Hepatic stellate cell (primary cell): Measurements from ENCODE around the gene CHD9.
A peak's percentile ranks its signal among the peaks of the same experiment; 100 is the strongest.
"Not testable (repeated sequence)": the region's sequence is repeated elsewhere in the genome, so short reads cannot be mapped to it uniquely, and the experiment has no call there.

Source experiments
- DNase-seq: peaks from one replicate; pipeline ENCODE4 v3.0.0; 2011; ENCODE audit warnings: low spot score

CHD9 gene

DNA sequence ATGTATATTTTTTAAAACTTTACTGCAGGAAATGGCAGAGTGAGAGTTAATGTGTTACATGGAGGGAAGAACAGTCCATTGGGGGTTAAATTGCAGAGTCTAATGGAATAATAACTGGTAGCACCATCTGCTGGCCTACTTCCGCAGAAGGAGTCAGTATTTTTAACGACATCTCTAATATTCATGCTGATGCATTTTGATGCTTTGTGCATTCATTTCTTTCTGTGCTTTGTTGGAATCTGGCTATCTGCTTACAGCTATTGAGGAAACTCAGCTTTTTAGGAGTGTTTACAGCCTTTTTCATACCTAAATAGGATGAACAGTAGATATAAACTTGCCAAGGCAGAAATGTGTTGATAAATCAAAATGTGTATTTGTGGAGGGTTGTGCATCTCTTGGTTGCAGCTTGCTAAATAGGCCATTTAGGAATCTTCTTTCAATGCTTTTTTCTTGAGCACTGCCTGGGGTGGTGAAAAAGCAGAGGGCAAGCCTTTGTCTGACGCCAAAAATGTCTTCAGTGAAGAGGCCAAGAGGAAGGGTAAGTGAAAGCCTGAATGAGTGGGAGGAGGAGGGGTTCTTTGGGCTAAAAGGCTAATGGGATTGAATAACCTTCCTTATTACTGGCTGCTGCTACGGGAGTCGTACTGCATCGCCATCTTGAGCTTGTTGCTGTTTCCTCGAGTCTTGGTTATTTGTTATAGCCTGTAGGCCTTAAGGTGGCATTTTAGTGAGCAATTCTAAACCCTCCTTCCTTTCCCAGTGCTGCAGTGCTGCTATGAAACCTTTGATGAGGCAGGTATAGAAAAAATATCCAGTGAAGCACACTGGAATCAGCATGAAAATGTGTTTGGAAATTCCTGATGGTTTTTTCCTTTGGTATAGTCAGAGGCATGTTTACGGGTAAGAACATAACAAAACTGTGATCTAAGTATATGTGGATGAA, 153.3 kb downstream of the CHD9 start:
- DNase-seq: peak; percentile 77

DNA sequence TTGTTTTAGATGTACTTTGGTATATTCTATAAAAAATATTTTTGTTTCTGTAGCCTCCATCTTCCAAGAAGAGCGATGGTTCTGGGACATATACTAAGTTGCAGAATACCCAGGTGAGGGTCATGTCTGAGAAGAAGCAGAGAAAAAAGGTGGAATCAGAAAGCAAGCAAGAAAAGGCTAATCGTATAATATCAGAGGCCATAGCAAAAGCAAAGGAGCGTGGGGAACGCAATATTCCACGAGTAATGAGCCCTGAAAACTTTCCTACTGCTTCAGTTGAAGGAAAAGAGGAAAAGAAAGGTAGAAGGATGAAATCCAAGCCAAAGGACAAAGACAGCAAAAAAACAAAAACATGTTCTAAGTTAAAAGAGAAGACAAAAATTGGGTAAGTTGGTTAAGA, 154.6 kb downstream of the CHD9 start:
- no peak for DNase-seq

DNA sequence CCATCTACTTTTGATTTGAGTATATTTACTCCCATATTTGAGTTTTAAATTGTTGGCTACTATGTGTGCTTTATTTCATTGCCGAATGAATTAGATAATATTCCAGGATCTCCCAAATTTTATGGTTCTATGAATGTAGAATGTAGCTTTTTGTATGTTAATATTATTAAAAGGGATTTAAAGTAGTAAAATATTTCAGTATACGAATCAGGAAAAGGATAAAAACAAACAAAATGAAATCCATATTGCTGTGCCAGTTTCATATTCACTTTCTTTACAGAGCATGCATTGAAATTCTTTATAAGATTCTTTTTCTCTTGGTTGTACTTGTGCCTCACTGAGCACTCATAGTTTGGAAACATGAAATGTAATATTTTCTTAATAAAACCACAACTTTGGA, 155.1 kb downstream of the CHD9 start:
- DNase-seq: no peak

DNA sequence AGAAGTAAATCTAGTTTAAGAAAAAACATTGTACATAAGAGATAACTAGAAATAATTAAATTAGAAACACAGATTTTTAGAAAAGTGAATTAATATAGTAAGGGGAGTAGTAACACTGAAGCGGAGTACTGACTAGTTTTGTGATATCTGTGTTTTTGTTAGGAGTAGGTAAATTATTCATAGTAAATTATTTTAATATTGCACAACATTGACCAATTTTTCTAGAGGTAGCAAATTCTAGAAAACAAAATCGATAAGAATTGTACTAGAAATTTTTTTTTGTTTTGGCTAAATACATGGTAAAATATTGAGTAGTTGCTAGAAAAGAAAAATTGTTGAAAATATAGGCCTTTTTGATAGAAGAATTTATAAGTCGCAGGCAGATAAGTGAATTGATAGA, 156.5 kb downstream of the CHD9 start:
- DNase-seq: no peak

DNA sequence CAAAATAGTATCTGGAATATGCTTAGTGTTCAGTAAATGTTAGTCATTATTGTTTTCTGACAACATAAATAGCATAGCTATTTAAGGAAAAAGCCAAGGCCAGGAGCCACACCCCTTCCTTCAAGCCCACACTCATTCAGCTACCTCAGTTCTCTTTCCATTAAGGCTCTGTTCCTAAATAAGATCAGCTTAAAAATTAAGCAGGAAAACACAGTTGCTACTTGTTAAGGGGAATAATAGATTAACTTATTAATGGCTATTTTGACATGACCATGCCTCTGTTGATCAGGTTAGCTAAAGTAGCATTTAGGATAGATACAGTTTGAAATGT, 158.1 kb downstream of the CHD9 start:
- DNase-seq: no peak

DNA sequence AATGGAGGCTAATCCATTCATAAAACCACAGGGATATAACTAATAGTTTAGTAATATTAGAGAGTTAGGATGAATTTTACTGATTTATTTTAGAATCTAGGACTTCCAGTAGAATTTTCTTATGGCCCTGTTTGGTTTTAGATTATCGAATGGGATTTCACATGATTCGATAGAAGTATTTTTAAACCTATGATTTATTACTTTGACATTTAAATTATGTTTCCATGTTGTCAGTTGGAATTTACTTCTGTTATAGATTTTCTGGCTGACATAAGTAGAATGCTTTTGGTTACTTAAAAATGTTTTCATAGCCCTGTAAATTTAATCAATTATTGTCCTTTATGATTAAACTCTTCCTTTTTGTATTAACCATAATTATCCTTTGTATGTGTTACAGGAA, 158.8 kb downstream of the CHD9 start:
- no peak for DNase-seq

DNA sequence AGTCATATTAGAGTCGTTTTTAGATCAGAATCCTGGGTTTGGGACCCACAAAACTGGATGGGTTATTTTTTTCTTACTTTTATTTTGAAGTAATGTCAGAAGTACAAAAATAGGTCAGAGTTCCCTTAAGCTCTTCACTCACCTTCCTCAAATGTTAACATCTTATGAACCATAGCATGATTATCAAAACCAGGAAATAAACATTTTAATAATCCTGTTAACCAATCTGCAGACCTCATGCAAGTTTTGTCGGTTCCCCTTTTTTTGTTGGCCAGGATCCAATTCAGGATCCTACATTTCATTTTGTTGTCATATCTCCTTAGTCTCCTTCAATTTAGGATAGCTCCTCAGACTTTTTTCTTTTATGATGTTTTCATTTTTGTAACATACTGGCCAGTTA, 162.0 kb downstream of the CHD9 start:
- no peak for DNase-seq

DNA sequence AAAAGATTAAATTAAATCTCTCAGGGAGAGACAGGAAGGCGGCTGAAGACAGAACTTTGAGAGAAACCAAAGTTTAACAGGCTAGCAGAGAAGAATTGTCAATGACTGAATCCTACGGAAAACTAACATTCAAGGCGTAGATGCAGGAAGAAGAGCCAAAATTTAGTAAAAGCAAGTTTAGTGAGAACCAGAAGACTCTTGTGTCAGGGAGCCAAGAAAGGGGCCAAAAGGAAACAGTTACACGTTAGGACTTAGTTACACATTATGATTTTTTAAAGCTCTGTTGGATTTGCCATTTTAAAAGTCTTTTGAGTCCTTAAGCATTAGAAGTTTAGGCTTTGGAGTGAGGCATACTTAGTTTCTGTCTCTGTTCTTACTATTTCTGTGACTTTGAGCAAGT, 164.6 kb downstream of the CHD9 start:
- DNase-seq: no peak

DNA sequence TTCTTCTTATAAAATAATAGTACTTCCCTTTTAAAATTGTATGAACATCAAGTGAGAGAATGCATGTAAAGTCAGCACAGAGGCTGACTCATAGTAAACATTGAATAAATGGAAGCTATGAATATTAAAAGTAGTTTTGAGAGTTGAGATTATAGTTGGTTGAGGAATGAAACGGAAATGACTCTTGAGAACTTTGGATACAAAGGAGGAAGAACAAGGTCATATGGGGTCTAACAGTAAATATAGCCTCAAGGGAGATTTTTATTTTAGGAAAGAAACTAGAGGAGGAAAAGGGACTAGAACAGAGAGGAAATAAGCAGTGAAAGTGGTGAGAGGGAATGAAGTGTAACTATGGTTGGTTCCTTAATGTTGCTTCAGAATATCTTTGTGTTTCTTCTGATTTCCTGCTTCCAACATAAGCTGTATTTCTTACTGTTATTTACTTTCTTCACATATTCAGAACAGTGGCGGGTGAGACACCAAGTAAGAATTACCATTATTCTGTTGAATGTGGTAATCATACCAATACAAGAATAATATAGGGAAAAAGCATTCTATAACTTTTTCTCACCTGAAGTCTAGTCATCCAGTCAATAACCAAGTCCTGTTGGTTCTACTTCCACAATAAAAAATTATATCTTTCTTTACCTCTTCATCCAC, 165.1 kb downstream of the CHD9 start:
- DNase-seq: peak; percentile 32

DNA sequence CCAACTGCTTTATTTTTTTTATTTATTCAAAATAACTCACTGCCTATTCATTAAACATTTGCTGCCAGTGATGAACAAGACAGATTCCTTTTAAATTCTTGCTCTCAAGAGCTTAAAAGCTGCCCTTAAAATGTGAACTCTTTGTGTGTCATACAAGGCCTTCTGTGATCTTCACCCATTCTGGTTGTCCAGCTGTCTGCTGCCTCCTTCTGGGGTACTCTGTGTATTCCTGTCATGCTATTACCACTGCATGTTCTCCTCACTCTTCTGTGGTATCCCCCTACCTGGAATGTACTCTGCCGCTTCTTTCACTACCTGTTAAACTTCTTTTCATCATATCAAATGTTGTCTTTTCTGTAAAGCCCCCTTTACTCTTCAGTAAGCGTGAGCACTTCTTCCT, 165.8 kb downstream of the CHD9 start:
- DNase-seq: peak; percentile 22

DNA sequence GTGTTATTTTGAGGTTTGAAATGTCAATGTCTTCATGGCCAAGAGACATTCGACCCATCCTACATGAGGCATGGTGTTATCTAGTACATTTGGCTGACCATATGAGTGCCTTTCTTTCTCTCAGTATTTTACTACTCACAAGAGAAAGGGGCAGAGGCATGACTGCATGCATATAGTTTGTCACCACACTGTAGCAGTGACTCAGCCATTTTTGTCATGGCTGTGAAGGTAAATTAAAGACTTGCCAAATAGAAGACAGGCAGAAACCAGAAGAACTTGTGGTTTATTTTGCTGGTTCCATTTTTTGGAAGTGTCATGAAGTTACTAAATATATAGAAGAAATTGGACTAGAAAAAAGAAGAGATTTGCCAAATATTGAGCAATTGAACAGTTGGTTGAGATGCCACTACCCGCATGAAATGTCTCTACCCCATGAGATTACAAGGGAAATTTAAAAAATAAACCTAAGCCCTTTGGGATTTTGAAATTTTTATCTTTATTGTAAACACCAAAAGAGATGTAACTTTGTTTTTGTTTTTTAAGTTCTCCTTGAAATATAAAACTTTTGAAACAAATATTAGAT, 170.3 kb downstream of the CHD9 start:
- peak; percentile 5 for DNase-seq

DNA sequence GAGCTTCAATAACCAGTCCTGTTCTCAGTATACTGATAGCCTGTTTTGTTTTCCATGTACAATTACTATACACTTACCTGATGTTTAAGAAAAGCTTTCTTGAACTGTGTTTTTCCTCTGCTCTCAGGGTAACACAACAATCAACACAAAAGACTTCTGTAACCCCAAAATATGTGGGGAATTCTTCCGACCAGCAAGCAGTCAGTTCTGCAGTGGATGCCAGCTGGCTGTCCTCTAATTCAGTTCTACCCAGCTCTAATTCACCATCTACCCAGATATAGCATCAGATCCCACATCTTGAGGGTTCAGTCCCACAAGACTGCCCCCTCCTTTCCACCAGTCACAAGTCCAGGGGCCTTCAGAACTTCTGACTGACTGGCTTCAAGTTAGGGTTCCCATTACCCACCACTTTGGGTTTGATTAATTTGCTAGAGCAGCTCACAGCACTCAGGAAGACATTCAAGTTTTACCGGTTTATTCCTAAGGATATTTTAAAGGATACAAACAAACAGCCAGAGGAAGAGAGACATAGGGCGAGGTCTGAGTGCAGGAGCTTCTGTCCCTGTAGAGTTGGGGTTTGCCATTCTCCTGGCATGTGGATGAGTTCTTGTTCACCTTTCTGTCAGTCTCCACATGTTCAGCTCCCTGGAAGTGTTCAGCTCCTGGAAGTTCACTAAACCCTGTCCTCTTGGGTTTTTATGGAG, 178.2 kb downstream of the CHD9 start:
- no peak for DNase-seq

DNA sequence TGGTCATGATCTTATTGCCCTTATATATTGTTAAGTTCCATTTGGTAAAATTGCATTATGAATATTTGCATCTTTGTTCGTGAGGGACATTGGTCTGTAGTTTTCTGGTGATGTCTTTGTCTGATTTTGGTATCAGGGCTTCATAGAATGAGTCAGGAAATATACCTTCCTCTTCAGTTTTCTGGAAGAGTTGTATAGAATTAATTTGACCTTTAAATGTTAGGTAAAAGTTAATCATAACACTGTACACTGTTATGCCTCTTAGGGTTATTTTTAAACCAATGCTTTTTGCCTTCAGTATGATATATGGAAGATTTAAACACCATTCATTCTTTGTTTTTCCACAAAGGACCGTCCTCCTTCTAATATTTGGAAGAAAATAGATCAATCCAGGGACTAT, 180.0 kb downstream of the CHD9 start:
- no peak for DNase-seq

DNA sequence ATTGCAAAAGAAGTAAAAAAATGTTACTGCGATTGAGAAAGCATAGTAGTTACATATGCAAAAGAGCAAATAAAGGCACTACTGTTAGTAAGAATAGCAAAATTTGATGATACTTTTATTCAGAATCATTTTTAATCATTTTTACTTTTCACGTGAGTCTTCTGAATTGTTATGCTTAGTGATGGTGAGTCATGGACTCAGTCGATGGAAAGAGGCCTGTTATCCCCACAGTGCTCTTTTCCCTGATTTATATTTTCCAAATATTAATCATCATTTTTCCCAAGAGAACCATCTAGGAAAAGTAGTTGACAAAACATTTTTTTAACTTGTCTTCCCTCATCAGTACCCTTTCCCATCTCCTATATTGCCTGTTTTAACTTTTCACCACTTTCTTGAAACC, 181.1 kb downstream of the CHD9 start:
- no peak for DNase-seq

DNA sequence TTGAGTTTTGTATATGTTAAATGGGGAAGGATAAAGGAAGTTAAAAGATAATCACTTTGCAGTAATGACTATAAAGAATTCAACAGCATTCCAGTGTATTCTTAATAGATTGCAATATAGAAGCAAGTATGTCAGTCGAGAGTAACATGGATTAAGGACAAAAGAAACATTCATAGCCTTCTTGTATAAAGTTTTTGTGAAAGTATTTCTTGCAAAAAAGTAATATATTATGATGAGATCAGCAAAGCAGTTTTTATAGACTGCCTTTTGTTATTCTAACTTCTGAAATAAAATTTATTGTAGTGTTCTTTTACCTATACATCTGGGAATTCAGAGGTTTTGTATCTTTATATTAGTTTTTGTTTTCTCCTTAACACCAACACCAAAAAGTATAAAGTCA, 194.5 kb downstream of the CHD9 start:
- no peak for DNase-seq

DNA sequence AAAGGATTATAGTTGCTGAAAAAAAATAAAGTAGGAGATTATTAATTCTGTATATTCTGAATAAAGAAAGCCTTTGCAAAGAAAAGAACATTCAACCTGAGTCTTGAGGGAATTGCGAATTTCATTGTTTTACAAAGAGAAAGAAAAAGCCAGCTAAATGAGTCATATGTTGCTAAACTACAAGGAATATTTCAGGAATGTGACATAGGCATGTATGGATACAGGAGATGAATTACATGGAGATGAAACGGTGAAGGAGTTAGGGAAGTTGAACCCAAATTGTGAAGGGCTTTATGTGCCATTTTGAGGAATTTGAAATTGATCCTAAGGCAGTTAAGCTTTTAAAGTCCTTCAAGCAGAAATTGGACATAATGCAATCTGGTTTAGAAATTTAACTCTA, 202.2 kb downstream of the CHD9 start:
- DNase-seq: peak; percentile 10

DNA sequence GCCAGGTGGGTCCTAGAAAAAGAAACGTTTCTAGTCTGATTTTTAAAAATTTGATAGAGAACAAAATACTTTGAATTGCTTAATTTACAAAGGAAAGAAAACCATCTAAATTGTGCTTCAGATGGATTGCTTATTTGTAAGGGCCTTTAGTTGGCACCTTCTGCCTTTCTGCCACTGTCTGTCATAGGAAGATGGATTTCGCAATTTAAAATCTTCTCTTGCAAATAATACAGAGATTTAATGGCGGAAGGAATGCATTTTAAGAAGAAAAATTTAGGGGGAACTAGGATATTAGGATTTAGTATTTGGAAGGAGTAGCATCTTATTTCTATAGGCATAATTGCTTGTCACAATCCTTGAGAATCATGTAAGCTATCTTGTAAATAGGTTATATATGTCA, 204.0 kb downstream of the CHD9 start:
- DNase-seq: no peak

DNA sequence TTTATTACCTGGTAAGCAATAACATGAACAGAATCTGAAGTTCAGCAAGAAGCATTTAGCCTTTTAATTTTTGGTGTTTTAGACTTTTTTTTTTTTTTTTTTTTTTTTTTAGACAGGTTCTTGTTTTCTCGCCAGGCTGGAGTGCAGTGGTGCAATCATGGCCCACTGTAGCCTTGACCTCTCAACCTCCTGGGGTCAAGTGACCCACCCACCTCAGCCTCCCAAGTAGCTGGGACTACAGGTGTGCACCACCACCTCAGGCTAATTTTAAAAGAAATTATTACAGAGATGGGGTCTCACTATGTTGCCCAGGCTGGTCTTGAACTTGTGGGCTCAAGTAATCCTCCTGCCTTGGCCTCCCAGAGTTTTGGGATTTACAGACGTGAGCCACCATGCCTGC, 206.5 kb downstream of the CHD9 start:
- DNase-seq: no peak

DNA sequence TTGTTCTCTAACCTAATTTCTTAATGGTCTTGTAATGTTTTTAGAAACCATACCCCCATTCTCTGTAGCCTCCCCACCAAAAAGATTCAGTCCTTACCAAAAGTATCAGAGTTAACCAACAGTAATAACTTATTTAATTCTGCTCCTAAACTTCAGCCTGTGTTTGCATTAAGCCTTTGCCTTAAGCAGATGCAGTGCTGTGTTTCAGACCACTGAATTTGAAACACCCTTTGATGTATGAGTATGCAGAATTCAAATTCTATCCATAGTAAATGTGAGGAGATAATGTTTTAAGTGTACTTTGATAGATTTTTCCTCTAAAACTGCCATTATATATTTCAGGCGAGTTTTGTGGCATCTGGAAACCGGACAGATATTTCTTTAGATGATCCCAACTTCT, 207.9 kb downstream of the CHD9 start:
- DNase-seq: no peak

DNA sequence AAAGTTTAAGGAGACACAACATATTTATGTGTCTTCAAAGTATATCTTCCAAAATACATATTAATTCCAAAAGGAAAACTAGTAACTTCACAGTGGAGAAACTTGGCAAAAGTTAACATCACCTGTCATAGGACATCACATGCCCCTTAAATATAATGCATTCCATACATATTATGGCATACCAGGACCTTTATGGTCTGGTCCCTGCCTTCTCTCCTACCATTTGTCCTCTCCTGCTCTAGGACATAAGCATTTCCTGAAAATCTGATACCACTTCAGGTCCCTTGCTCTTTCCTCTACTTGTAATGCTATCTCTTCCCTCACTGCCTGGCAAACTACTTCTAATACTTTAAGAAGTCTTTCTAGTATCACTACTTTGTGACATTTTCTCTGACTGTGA, 211.4 kb downstream of the CHD9 start:
- DNase-seq: no peak

DNA sequence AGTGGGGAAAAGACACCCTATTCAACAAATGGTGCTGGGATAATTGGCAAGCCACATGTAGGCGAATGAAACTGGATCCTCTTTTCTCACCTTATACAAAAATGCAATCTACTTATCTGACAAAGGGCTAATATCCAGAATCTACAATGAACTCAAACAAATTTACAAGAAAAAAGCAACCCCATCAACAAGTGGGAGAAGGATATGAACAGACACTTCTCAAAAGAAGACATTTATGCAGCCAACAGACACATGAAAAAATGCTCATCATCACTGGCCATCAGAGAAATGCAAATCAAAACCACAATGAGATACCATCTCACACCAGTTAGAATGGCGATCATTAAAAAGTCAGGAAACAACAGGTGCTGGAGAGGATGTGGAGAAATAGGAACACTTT, 223.7 kb downstream of the CHD9 start:
- DNase-seq: not testable (repeated sequence)

DNA sequence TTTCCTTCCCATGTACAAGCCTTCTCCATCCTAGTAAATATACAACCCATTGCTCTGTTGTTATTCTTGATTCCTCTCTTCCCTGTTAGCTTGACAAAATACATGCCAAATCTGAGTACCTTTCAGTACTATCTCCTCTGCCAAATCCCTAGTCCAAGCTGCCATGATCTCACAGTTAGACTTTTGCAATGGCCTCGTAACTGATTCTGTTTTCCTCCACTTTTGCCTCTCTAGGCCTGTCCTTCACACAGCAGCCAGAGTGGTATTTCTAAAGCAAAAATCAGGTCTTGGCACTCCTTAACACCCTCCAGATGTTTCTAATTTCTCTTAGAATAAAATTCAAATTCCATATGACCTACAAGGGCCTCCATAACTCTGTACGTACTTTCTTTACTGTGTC, 226.5 kb downstream of the CHD9 start:
- no peak for DNase-seq

DNA sequence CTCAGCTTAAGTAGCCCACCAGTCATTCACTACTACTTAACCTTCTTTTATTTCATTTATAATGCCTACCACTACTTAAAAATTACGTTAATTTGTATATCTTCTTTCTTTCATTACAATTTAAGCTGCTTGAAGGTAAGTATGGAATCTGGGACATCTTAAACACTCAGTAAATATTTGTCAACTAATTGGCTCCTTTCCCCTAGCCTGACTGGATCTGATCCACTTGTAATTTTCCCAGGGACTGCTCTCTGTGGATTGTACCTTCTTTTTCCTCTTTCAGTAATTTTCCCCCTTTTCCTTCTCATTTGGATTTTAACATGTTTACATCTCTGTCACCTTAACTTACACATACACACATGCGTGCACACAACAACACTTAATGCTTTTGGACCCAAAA, 227.1 kb downstream of the CHD9 start:
- no peak for DNase-seq
